GM12878 (cell line): ENCODE data around the gene BRDT. TPM values are rescaled to one million over a fixed set of nuclear protein-coding genes. Genes with fewer than 3 reads are reported as not detected.

ENCODE experiments used
- ATAC-seq: fragments of 200-7000 bp; cut with Tn5 transposase; 3 replicates; pipeline ENCODE4 v1.9.1; 2020; ENCODE audit warnings: mild to moderate bottlenecking, moderate library complexity
- BruUV-seq: library from RNA; stranded (reverse); fragments of 400-500 nt; replicated peaks from 2 replicates; lab custom pipeline; 2021; lab: Mats Ljungman, UMichigan
- CTCF ChIA-PET: fragments of 300-600 bp; sonication (Branson Sonifier 250); formaldehyde crosslinking; extraction: SDS; loops from one replicate; lab custom pipeline; 2021; ENCODE audit warnings: inconsistent platforms; lab: Yijun Ruan, JAX
- POLR2A ChIA-PET: fragments of 350-600 bp; formaldehyde crosslinking; extraction: SDS; loops from one replicate; lab custom pipeline; 2021; ENCODE audit warnings: inconsistent platforms; lab: Charles Lee
- RAD21 ChIA-PET: fragments of 300-600 bp; sonication (Branson Sonifier 250); formaldehyde crosslinking; loops from one replicate; lab custom pipeline; 2023; ENCODE audit warnings: antibody characterized with exemption; ENCODE audit not compliant: unreplicated experiment; lab: Charles Lee
- SMC1A ChIA-PET: fragments of 300-600 bp; sonication (Branson Sonifier 250); formaldehyde crosslinking; loops from one replicate; lab custom pipeline; 2023; ENCODE audit not compliant: unreplicated experiment, uncharacterized antibody; lab: Charles Lee
- DNase-seq: peaks from one replicate; pipeline ENCODE4 v3.0.0-alpha.2; 2011; ENCODE audit warnings: low read depth, low spot score
- FAIRE-seq: peaks from 3 replicates; lab custom pipeline; 2011; peaks lifted over from hg19 to GRCh38; lab: Jason Lieb, UNC
- H2AFZ ChIP-seq: 2 replicates; pipeline ENCODE4 v1.6.0; 2011; ENCODE audit warnings: low read depth, low read length, control low read depth; ENCODE audit not compliant: control insufficient read depth
- H3K27ac ChIP-seq: 2 replicates; pipeline ENCODE4 v1.5.1; 2011; ENCODE audit warnings: control low read depth; ENCODE audit not compliant: control insufficient read depth, insufficient read depth
- H3K27me3 ChIP-seq, 2 experiments: replicated peaks in 1 of 2; 2 replicates each; pipeline versions ENCODE4 v1.6.0 to v1.6.1; 2011; ENCODE audit warnings: low read length in 1 of 2; ENCODE audit not compliant: control insufficient read depth in 2 of 2, insufficient read depth in 2 of 2
- H3K36me3 ChIP-seq, 2 experiments: 2 replicates each; pipeline ENCODE4 v1.5.1; 2011; ENCODE audit warnings: low read length in 1 of 2; ENCODE audit not compliant: control insufficient read depth in 2 of 2, insufficient read depth in 2 of 2
- H3K4me1 ChIP-seq: 2 replicates; pipeline ENCODE4 v1.6.1; 2011; ENCODE audit warnings: mild to moderate bottlenecking, low read length, moderate library complexity, mixed read lengths; ENCODE audit not compliant: control insufficient read depth, insufficient read depth
- H3K4me2 ChIP-seq: 2 replicates; pipeline ENCODE4 v1.6.0; 2011; ENCODE audit warnings: control low read depth; ENCODE audit not compliant: control insufficient read depth, insufficient read depth
- H3K4me3 ChIP-seq: fragments of 200-600 bp; sonication (generic); 2 replicates; pipeline ENCODE4 v1.5.1; 2016
- H3K79me2 ChIP-seq: 2 replicates; pipeline ENCODE4 v1.6.0; 2011; ENCODE audit warnings: low read length; ENCODE audit not compliant: control insufficient read depth, insufficient read depth
- H3K9ac ChIP-seq: 2 replicates; pipeline ENCODE4 v1.8.0; 2011; ENCODE audit warnings: low read length, control low read depth, mixed read lengths; ENCODE audit not compliant: control insufficient read depth, insufficient read depth
- H3K9me3 ChIP-seq: replicated peaks from 3 replicates; pipeline ENCODE4 v1.5.1; 2011; ENCODE audit warnings: mild to moderate bottlenecking, low read length; ENCODE audit not compliant: control insufficient read depth, insufficient read depth
- H4K20me1 ChIP-seq: 2 replicates; pipeline ENCODE4 v1.6.0; 2011; ENCODE audit not compliant: control insufficient read depth, insufficient read depth
- CBFB ChIP-seq: IDR thresholded peaks from 2 replicates; pipeline ENCODE4 v1.6.1; 2016; ENCODE audit warnings: antibody characterized with exemption, low read depth
- CREB1 ChIP-seq: IDR thresholded peaks from 2 replicates; pipeline ENCODE4 v1.6.1; 2012; ENCODE audit warnings: low read depth, mild to moderate bottlenecking, inconsistent platforms
- EP300 ChIP-seq, 2 experiments: fragments of 150-350 bp in 1 of 2; IDR thresholded peaks; 2 replicates each; pipeline ENCODE4 v1.6.1; 2011 to 2012; ENCODE audit warnings: low read depth in 2 of 2, low read length in 2 of 2, borderline replicate concordance in 1 of 2, improper control_type of control experiment in 1 of 2, inconsistent platforms in 1 of 2; ENCODE audit not compliant: control insufficient read depth in 1 of 2
- GABPA ChIP-seq: IDR thresholded peaks from 2 replicates; pipeline ENCODE4 v1.6.1; 2014; ENCODE audit warnings: antibody characterized with exemption, low read depth, mild to moderate bottlenecking, inconsistent platforms
- IKZF1 ChIP-seq: fragments of 450-650 bp; conservative IDR thresholded peaks from 2 replicates; pipeline ENCODE4 v1.6.1; 2017; ENCODE audit warnings: antibody characterized with exemption, mild to moderate bottlenecking
- KDM1A ChIP-seq: fragments of 200-600 bp; sonication (generic); IDR thresholded peaks from 2 replicates; pipeline ENCODE4 v1.6.1; 2016; ENCODE audit warnings: borderline replicate concordance
- LARP7 ChIP-seq: fragments of 450-650 bp; IDR thresholded peaks from 2 replicates; pipeline ENCODE4 v1.6.1; 2017; ENCODE audit warnings: mild to moderate bottlenecking
- NFIC ChIP-seq: IDR thresholded peaks from 2 replicates; pipeline ENCODE4 v1.6.1; 2012; ENCODE audit warnings: low read depth, mild to moderate bottlenecking, inconsistent platforms, low read length, moderate library complexity
- RUNX3 ChIP-seq: IDR thresholded peaks from 2 replicates; pipeline ENCODE4 v1.6.1; 2012; ENCODE audit warnings: low read length, inconsistent platforms
- SMAD1 ChIP-seq: fragments of 450-650 bp; IDR thresholded peaks from 2 replicates; pipeline ENCODE4 v1.6.1; 2018; ENCODE audit warnings: mild to moderate bottlenecking, low read depth; ENCODE audit not compliant: partially characterized antibody
- ZNF217 ChIP-seq: fragments of 450-650 bp; IDR thresholded peaks from 2 replicates; pipeline ENCODE4 v1.6.1; 2017; ENCODE audit warnings: antibody characterized with exemption, mild to moderate bottlenecking
- WGBS: methylation state at CpG from one replicate; pipeline ENCODE4 v1.1.6; 2016; ENCODE audit warnings: low lambda C conversion rate; ENCODE audit not compliant: insufficient replicate concordance, insufficient coverage; ENCODE audit errors: missing lambda C conversion rate; 5-methylcytosine and 5-hydroxymethylcytosine counted together
- in situ Hi-C: fragments of 300-500 bp; cut with MboI; formaldehyde crosslinking; loops from 9 replicates; pipeline ENCODE4 v1.14.3; 2018; ENCODE audit warnings: mixed read lengths
- intact Hi-C: fragments of 100-400 bp; cut with micrococcal nuclease; formaldehyde crosslinking; loops from one replicate; pipeline ENCODE4 v1.14.2; 2022; ENCODE audit not compliant: unreplicated experiment
- polyA plus RNA-seq, 11 experiments: library from polyadenylated mRNA; depleted of rRNA in 4 of 11; unstranded in 6 of 11; stranded (reverse) in 5 of 11; fragments of >200 nt; fragmentation: Nextera tagmentation in 4 of 11; fragmentation: Illumina TruSeq in 1 of 11; extraction: Ambion mirVana in 4 of 11; extraction: Trizol in 1 of 11; gene quantifications; 1 replicate in 1 of 11; 2 replicates in 10 of 11; pipeline versions ENCODE4 v1.2.1 to v1.2.3, GENCODE V29; 2011 to 2016; ENCODE audit warnings: inconsistent platforms in 2 of 11, missing spikeins in 2 of 11, low read depth in 1 of 11
- total RNA-seq, 4 experiments: library from RNA; depleted of rRNA in 3 of 4; stranded (reverse); fragments of >200 nt in 3 of 4; fragmentation: Illumina TruSeq in 1 of 4; extraction: Trizol in 1 of 4; gene quantifications; 2 replicates each; pipeline versions ENCODE4 v1.2.1 to v1.2.3, GENCODE V29; 2013 to 2021
- TF ChIP-seq, protein P1 (sequence below): IDR thresholded peaks from 2 replicates; pipeline ENCODE4 v1.6.1; 2012; ENCODE audit warnings: low read depth, low read length, improper control_type of control experiment

The BRDT gene
- total and polyA plus RNA-seq, 10 of the 15 experiments (the other 5 are each of a cell fraction or from before 2014, with no cell fraction given) = 0.02 to 0.11 TPM; not detected in 8

DNA sequence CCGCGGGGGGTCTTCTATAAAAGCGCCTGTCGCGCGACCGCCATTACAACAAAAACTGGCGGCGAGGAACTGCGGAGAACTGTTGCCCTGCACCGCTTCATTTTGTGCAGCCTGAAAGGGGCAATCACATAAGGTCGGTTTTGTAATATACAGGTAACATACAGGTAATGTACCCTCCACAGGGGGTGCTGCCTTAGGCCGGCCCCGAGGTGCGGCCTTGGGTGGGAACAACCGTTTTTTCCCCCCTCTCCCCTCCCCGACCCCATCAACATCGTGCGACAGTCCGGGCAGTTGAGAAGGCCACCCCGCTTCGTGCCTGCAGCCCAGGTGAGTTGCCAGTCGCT lies at the start of gene BRDT (continued):
- no peak for TF ChIP-seq EP300 (IDR thresholded peaks at IDR 0.05; ENCODE audit: borderline replicate concordance in 1 of 2, control insufficient read depth in 1 of 2, low read depth in 2 of 2, low read length in 2 of 2)
- TF ChIP-seq SMAD1 = no peak

DNA sequence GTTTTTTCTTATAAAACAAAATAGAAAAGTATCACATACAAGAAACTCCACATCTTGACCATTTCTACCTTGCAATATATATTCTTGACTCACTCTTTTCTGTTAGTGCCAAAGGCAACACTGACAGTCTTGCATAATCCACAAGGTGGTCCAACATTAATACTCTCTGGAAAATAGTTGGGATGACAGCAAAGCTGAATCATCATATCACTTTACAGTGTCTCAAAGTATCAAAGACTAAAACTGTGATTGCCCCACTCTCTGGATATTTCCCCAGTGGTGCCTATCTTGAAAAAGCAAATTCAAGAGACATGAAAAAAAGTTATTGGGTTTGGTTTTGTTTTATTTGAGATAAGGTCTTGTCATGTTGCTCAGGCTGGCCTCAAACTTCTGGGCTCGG lies 48.6 kb upstream of the BRDT start:
- TF ChIP-seq CBFB = no peak
- TF ChIP-seq CREB1 = no peak
- no peak for TF ChIP-seq GABPA
- no peak for TF ChIP-seq NFIC
- no peak for TF ChIP-seq LARP7
- no peak for TF ChIP-seq ZNF217
- TF ChIP-seq IKZF1 = no peak
- TF ChIP-seq, protein P1, sequence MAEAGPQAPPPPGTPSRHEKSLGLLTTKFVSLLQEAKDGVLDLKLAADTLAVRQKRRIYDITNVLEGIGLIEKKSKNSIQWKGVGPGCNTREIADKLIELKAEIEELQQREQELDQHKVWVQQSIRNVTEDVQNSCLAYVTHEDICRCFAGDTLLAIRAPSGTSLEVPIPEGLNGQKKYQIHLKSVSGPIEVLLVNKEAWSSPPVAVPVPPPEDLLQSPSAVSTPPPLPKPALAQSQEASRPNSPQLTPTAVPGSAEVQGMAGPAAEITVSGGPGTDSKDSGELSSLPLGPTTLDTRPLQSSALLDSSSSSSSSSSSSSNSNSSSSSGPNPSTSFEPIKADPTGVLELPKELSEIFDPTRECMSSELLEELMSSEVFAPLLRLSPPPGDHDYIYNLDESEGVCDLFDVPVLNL = no peak
- TF ChIP-seq RUNX3 = no peak
- TF ChIP-seq KDM1A = no peak
- H3K4me3 ChIP-seq = no peak overlapping the region
- RAD21 ChIA-PET = no interaction called here
- no peak overlapping the region for H3K27ac ChIP-seq
- BruUV-seq = no TSS peak
- in situ Hi-C loops = no loop called here
- H3K36me3 ChIP-seq = no peaks in the 10 kb centered on the region
- no peak overlapping the region for H2AFZ ChIP-seq
- FAIRE-seq (no peak), ATAC-seq (no peak), DNase-seq (no peak)
- no peaks in the 10 kb centered on the region for H3K4me1 ChIP-seq
- SMC1A ChIA-PET = interaction anchor here (1.0 kb wide), 2 partner anchors 17 to 396 kb away, joined by 3 read pairs; no protein-coding TSS in a partner anchor
- H3K79me2 ChIP-seq = no peaks in the 10 kb centered on the region
- no peaks in the 10 kb centered on the region for H3K27me3 ChIP-seq
- CTCF ChIA-PET = no interaction called here
- intact Hi-C loops = no loop called here
- no peak overlapping the region for H3K9ac ChIP-seq
- POLR2A ChIA-PET = no interaction called here
- H3K4me2 ChIP-seq = no peak overlapping the region
- no peaks in the 10 kb centered on the region for H3K9me3 ChIP-seq
- 0% methylated on average over 1 of the region's 1 CpG for WGBS
- no peaks in the 10 kb centered on the region for H4K20me1 ChIP-seq
